Naive B cell (primary cell): Measurements from ENCODE around the gene MXRA7. TPM values are rescaled to one million over a fixed set of nuclear protein-coding genes. Genes with fewer than 3 reads are reported as not detected.
"Not testable (repeated sequence)": the region's sequence is repeated elsewhere in the genome, so short reads cannot be mapped to it uniquely, and the experiment has no call there.

Experiments used
- ATAC-seq, 2 donors: fragments of 150-1000 bp; cut with Tn5 transposase; 2 replicates each; pipeline ENCODE4 v1.10.0; 2021; ENCODE audit warnings: low read depth in 2 of 2, mild to moderate bottlenecking in 2 of 2, moderate library complexity in 2 of 2
- DNase-seq: peaks from one replicate; pipeline ENCODE4 v3.0.0; 2022
- H3K27ac Mint-ChIP-seq, 6 donors: one replicate each; pipeline ENCODE4 v1.8.0; 2020 to 2022; ENCODE audit warnings: mild to moderate bottlenecking in 6 of 6, mixed read lengths in 6 of 6, moderate library complexity in 5 of 6, inconsistent platforms in 2 of 6
- H3K27me3 Mint-ChIP-seq, 3 donors: one replicate each; pipeline ENCODE4 v1.8.0; 2021 to 2022; ENCODE audit warnings: mixed read lengths in 3 of 3, mild to moderate bottlenecking in 1 of 3
- H3K36me3 Mint-ChIP-seq, 2 donors: one replicate each; pipeline ENCODE4 v1.8.0; 2020 to 2022; ENCODE audit warnings: mixed read lengths in 2 of 2, inconsistent platforms in 1 of 2, mild to moderate bottlenecking in 1 of 2
- H3K4me1 Mint-ChIP-seq, 3 donors: one replicate each; pipeline ENCODE4 v1.8.0; 2020 to 2022; ENCODE audit warnings: mixed read lengths in 3 of 3, inconsistent platforms in 1 of 3, mild to moderate bottlenecking in 1 of 3, moderate library complexity in 1 of 3
- H3K4me3 Mint-ChIP-seq, 8 donors: one replicate each; pipeline ENCODE4 v1.8.0; 2020 to 2022; ENCODE audit warnings: mild to moderate bottlenecking in 8 of 8, mixed read lengths in 8 of 8, moderate library complexity in 8 of 8, inconsistent platforms in 2 of 8
- H3K9me3 Mint-ChIP-seq, 7 donors: one replicate each; pipeline ENCODE4 v1.8.0; 2020 to 2022; ENCODE audit warnings: mixed read lengths in 7 of 7, mild to moderate bottlenecking in 5 of 7, inconsistent platforms in 2 of 7, moderate library complexity in 1 of 7
- polyA plus RNA-seq, 6 donors: library from polyadenylated mRNA; unstranded; fragments of 300-500 nt; fragmentation: Illumina TruSeq; gene quantifications; one replicate each; pipeline ENCODE4 v1.2.3, GENCODE V29; 2021; ENCODE audit warnings: low read depth in 6 of 6

Gene MXRA7
- polyA plus RNA-seq, 6 donors from 2014 or later, result 1.8 to 7.7 (median 3.5) TPM

DNA sequence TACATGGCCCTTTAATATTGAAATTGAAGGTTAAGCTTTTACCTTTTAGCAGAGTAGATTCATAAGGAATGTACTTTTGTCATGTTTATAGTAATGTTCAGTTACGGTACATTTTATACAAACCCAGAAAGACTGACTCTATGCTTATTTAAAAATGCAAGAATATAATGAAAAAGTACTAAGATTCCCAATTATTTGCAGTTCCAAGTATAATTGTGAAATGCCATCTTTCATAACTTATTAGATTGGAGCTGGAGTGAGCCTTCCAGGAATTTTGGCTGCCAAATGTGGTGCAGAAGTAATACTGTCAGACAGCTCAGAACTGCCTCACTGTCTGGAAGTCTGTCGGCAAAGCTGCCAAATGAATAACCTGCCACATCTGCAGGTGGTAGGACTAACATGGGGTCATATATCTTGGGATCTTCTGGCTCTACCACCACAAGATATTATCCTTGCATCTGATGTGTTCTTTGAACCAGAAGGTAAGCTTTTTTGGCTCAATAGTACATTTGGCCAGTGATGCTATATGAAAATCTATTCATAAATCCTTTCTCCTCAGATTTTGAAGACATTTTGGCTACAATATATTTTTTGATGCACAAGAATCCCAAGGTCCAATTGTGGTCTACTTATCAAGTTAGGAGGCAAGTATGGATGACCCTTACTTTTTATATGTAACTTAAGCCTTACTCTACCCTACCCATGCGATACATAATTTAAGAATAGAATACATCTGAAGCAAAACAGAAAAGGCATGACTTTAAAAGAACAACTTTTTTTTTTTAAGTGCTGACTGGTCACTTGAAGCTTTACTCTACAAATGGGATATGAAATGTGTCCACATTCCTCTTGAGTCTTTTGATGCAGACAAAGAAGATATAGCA lies 22.2 kb upstream of the MXRA7 start:
- DNase-seq (no peak), ATAC-seq (no peak)
- H3K27ac Mint-ChIP-seq, result peak overlapping the region in 3 of 6 donors; percentile 37 to 97 (median 54)
- H3K27me3 Mint-ChIP-seq, result no peaks in the 10 kb centered on the region
- H3K36me3 Mint-ChIP-seq, result peaks cover 25% of the 10 kb centered on the region in 2 donors
- no peaks in the 10 kb centered on the region for H3K9me3 Mint-ChIP-seq
- peaks cover 24 to 78% (median 44%) of the 10 kb centered on the region in 3 donors for H3K4me1 Mint-ChIP-seq
- H3K4me3 Mint-ChIP-seq, result peak overlapping the region in 5 of 8 donors; percentile 3 to 95 (median 32)

DNA sequence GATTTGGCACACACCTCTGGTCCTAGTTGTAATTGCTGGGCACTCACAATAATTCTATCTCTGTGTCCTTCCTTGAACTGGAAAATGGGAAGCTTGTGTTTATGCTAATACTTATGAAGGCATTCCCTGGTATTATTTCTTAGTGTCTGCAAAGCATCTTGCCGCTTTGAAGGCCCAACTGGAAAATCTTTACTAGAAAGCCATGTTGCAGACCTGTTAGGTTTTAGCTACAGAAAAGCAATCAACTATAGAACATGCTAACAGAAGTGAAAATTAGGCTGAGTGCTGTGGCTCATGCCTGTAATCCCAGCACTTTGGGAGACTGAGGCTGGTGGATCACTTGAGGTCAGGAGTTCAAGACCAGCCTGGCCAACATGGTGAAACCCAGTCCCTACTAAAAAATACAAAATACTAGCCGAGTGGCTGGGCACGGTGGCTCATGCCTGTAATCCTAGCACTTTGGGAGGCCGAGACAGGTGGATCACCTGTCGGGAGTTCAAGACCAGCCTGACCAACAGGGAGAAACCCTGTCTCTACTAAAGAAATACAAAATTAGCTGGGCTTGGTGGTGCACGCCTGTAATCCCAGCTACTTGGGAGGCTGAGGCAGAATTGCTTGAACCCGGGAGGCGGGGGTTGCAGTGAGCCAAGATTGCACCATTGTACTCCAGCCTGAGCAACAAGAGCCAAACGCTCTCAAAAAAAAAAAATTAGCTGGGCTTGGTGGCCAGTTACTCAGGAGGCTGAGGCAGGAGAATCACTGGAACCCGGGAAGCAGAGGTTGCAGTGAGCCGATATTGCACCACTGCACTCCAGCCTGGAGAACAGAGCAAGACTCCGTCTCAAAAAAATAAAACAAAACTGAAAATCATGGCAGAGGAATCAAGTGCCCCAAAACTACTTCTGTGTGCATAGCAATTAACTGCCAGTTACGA lies 21.3 kb upstream of the MXRA7 start:
- peaks cover 30 to 87% (median 52%) of the 10 kb centered on the region in 3 donors for H3K4me1 Mint-ChIP-seq
- H3K9me3 Mint-ChIP-seq, ATAC-seq, DNase-seq, H3K27me3 Mint-ChIP-seq: not testable (repeated sequence)
- H3K4me3 Mint-ChIP-seq, result peak overlapping the region in 2 of 8 donors; percentile 19 to 95
- peak overlapping the region in 2 of 6 donors; percentile 57 to 69 for H3K27ac Mint-ChIP-seq
- peaks cover 25% of the 10 kb centered on the region in 2 donors for H3K36me3 Mint-ChIP-seq

DNA sequence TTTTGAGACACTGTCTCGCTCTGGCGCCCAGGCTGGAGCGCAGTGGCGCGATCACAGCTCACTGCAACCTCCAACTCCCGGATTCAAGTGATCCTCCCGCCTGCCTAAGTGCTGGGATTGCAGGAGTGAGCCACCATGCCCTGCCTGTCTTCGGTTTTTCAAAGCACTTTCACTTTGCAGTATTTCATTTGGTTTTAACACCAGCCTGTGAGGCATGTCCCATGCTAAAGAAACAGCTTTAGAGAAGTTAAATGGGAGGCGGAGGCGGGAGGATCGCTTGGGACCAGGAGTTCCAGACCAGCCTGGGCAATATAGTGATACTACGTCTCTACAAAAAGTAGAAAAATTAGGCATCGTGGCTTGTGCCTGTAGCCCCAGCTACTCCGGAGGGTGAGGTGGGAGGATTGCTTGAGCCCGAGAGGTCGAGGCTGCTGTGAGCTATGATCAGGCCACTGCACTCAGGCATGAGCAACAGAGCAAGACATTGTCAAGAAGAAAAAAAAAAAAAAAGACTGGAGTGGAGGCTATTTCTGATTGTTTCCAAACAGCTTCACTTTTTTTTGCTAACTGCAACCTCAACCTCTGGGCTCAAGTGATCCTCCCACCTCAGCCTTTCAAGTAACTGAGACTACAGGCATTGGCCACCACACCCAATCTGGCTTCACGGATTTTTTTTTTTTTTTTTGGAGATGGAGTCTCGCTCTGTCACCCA lies 17.1 kb upstream of the MXRA7 start:
- peaks cover 0 to under 1% of the 10 kb centered on the region in 2 donors for H3K36me3 Mint-ChIP-seq
- no peaks in the 10 kb centered on the region for H3K27me3 Mint-ChIP-seq
- H3K27ac Mint-ChIP-seq, result peak overlapping the region; percentile 99 to 100 (median 100)
- H3K9me3 Mint-ChIP-seq, result no peaks in the 10 kb centered on the region
- DNase-seq, result peak; percentile 33
- no peak for ATAC-seq
- peak overlapping the region; percentile 91 to 99 (median 98) for H3K4me3 Mint-ChIP-seq
- peaks cover 15 to 80% (median 33%) of the 10 kb centered on the region in 3 donors for H3K4me1 Mint-ChIP-seq

- DNase-seq, result peak; percentile 92
- Mint-ChIP-seq H3K36me3 (peaks cover 1 to 2% of the 10 kb centered on the region in 2 donors), H3K9me3 (no peaks in the 10 kb centered on the region), H3K27me3 (no peaks in the 10 kb centered on the region), H3K4me1 (peaks cover 15 to 75% (median 33%) of the 10 kb centered on the region in 3 donors), H3K27ac (peak within 1 kb of the TSS; percentile 99 to 100 (median 100)), H3K4me3 (peak within 1 kb of the TSS; percentile 91 to 99 (median 98))
- peak; percentile 74 to 75 for ATAC-seq
Measured at GRCh38 chr17:76726776-76727718, 16.3 kb upstream of the MXRA7 start, which contains the start of gene METTL23. METTL23 (plus strand) TSS chr17:76726839; CDS start chr17:76729711, 2,872 bp downstream.

- H3K27ac Mint-ChIP-seq, result peak within 1 kb of the TSS; percentile 99 to 100 (median 100)
- H3K9me3 Mint-ChIP-seq, result no peaks in the 10 kb centered on the region
- no peaks in the 10 kb centered on the region for H3K27me3 Mint-ChIP-seq
- peaks cover 9% of the 10 kb centered on the region in 2 donors for H3K36me3 Mint-ChIP-seq
- ATAC-seq, result peak in 1 of 2 donors; percentile 68
- no peak for DNase-seq
- peaks cover 19 to 75% (median 37%) of the 10 kb centered on the region in 3 donors for H3K4me1 Mint-ChIP-seq
- H3K4me3 Mint-ChIP-seq, result peak within 1 kb of the TSS; percentile 91 to 99 (median 98)
Measured at GRCh38 chr17:76726231-76726775, 15.5 kb upstream of the MXRA7 start, which contains the start of gene JMJD6. JMJD6 (minus strand) TSS chr17:76726606; CDS start chr17:76726475, 131 bp downstream.

- peak; percentile 13 to 17 for ATAC-seq
- peaks cover 11 to 15% of the 10 kb centered on the region in 2 donors for H3K36me3 Mint-ChIP-seq
Measured at GRCh38 chr17:76725580-76726230, 14.9 kb upstream of the MXRA7 start.

DNA sequence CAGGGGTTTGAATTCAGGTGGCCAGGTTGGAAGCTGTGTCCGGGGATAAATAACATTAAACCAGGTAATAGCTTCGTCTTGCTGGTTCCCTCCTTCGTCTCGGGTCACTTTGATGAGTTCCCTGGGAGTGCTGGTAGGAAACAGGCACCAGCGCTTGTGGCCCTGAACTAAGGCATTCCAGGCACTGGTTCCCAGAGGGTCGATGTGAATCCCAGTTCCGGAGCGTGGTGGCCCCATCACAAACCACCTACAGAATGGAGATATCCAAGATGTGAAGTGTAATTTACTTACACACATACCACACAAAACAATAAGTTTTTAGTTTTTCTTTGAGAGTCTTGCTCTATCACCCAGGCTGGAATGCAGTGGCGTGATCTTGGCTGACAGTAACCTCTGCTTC lies 13.0 kb upstream of the MXRA7 start:
- Mint-ChIP-seq H3K4me1 (peaks cover 23 to 56% (median 38%) of the 10 kb centered on the region in 3 donors), H3K27me3 (no peaks in the 10 kb centered on the region)

More at GRCh38 chr17:76725580-76726230, 14.9 kb upstream of the MXRA7 start:
- peak; percentile 58 for DNase-seq
- Mint-ChIP-seq H3K27me3 (no peaks in the 10 kb centered on the region), H3K4me1 (peaks cover 21 to 71% (median 38%) of the 10 kb centered on the region in 3 donors), H3K27ac (peak overlapping the region; percentile 94 to 100 (median 98)), H3K9me3 (no peaks in the 10 kb centered on the region), H3K4me3 (peak overlapping the region; percentile 91 to 99 (median 98))

DNA sequence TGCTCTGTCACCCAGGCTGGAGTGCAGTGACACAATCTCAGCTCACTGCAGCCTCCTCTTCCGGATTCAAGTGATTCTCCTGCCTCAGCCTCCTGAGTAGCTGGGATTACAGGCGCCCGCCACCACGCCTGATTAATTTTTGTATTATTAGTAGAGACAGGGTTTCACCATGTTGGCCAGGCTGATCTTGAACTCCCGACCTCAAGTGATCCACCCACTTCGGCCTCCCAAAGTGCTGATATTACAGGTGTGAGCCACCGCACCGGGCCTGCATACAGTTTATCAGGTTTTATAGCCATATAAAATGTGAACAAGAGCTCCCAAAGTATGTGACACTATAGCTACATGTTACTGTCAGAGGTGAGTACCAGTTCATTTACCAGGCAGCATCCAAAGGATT lies 12.2 kb upstream of the MXRA7 start:
- peaks cover 23 to 48% (median 33%) of the 10 kb centered on the region in 3 donors for H3K4me1 Mint-ChIP-seq
- peaks cover 19 to 21% of the 10 kb centered on the region in 2 donors for H3K36me3 Mint-ChIP-seq
- not testable (repeated sequence) for H3K27ac Mint-ChIP-seq, DNase-seq, H3K27me3 Mint-ChIP-seq, H3K9me3 Mint-ChIP-seq, ATAC-seq
- peak overlapping the region in 2 of 8 donors; percentile 15 to 65 for H3K4me3 Mint-ChIP-seq

More for the DNA sequence above, 13.0 kb upstream of the MXRA7 start:
- Mint-ChIP-seq H3K4me3 (peak overlapping the region in 1 of 8 donors; percentile 59), H3K27ac (peak overlapping the region in 2 of 6 donors; percentile 33 to 56), H3K9me3 (no peaks in the 10 kb centered on the region), H3K36me3 (peaks cover 18 to 19% of the 10 kb centered on the region in 2 donors)
- DNase-seq (no peak), ATAC-seq (no peak)

- H3K27ac Mint-ChIP-seq, result no peak overlapping the region
- no peaks in the 10 kb centered on the region for H3K27me3 Mint-ChIP-seq
- DNase-seq (no peak), ATAC-seq (no peak)
- no peaks in the 10 kb centered on the region for H3K9me3 Mint-ChIP-seq
- peaks cover 19 to 21% of the 10 kb centered on the region in 2 donors for H3K36me3 Mint-ChIP-seq
- peak overlapping the region in 1 of 8 donors; percentile 66 for H3K4me3 Mint-ChIP-seq
- peaks cover 17 to 41% (median 26%) of the 10 kb centered on the region in 3 donors for H3K4me1 Mint-ChIP-seq
Measured at GRCh38 chr17:76722279-76722678, 11.5 kb upstream of the MXRA7 start.

DNA sequence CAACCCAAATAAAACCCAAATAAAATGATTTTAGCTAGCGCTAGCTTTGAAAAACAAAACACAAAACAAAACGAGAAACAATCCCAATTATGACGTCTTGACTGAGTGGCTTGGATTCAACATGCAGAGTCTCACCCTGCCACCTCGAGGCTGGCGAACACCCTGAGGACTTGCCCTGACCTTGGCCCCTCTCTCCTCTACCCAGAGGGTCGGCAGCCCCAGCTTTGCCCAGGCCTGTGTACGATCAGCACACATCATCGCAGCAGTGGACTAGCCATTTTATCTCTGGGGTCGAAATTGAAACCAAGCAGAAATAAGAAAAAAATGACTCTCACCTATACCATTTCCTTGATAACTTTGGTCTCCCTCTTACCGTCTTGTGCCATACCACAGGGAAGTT lies 10.7 kb upstream of the MXRA7 start:
- Mint-ChIP-seq H3K4me3 (peak overlapping the region in 1 of 8 donors; percentile 66), H3K27ac (peak overlapping the region in 1 of 6 donors; percentile 82), H3K36me3 (peaks cover 21 to 22% of the 10 kb centered on the region in 2 donors), H3K27me3 (no peaks in the 10 kb centered on the region), H3K4me1 (peaks cover 17 to 41% (median 22%) of the 10 kb centered on the region in 3 donors), H3K9me3 (no peaks in the 10 kb centered on the region)
- no peak for DNase-seq
- no peak for ATAC-seq

DNA sequence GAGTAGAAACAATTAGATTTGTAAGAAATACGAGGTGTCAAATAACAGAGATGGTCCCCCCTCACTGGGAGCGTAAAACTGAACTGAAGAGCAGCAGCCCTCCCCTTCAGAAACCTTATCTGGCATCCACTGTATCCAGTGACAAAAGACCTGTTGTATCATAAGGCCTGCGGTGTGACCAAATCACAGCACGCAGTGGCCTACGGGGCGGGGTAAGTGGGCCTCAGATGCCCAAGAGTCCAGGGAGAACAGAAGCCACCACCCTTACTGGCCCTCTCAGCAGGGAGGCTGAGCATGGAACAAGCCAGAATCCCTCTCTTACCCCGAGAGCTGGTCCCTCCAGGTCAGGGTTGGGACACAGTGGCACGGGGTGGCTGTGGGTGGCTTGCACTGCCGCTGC lies 10.2 kb upstream of the MXRA7 start:
- H3K4me3 Mint-ChIP-seq, result peak overlapping the region in 2 of 8 donors; percentile 15 to 58

More for the DNA sequence above, 10.2 kb upstream of the MXRA7 start:
- DNase-seq (no peak), ATAC-seq (no peak)
- Mint-ChIP-seq H3K36me3 (peaks cover 21 to 27% of the 10 kb centered on the region in 2 donors), H3K27ac (no peak overlapping the region), H3K9me3 (no peaks in the 10 kb centered on the region), H3K27me3 (no peaks in the 10 kb centered on the region), H3K4me1 (peaks cover 17 to 45% (median 19%) of the 10 kb centered on the region in 3 donors)
